AG04449 (cell line): ENCODE data around the gene NEK3.

ENCODE experiments used
- CTCF ChIA-PET: fragments of 350-600 bp; formaldehyde crosslinking; extraction: SDS; loops from one replicate; lab custom pipeline; 2021; ENCODE audit warnings: antibody characterized with exemption; lab: Yijun Ruan, JAX
- POLR2A ChIA-PET: fragments of 400-600, 350-600 bp; formaldehyde crosslinking; extraction: SDS; loops from one replicate; lab custom pipeline; 2020; ENCODE audit warnings: antibody characterized with exemption, inconsistent platforms; lab: Yijun Ruan, JAX
- DNase-seq: peaks from one replicate; pipeline ENCODE4 v3.0.0-alpha.2; 2010; ENCODE audit warnings: low read depth, low spot score
- H3K4me3 ChIP-seq: 2 replicates; pipeline ENCODE4 v1.5.1; 2011; ENCODE audit warnings: low read depth, mild to moderate bottlenecking, control low read depth, low read length
- TF ChIP-seq, protein P1 (sequence below): IDR thresholded peaks from one replicate; pipeline ENCODE4 v1.5.1; 2011; ENCODE audit warnings: mild to moderate bottlenecking, moderate library complexity, low read length, control low read depth, inconsistent platforms; ENCODE audit not compliant: insufficient read depth; ENCODE audit errors: missing control alignments

Gene NEK3

DNA sequence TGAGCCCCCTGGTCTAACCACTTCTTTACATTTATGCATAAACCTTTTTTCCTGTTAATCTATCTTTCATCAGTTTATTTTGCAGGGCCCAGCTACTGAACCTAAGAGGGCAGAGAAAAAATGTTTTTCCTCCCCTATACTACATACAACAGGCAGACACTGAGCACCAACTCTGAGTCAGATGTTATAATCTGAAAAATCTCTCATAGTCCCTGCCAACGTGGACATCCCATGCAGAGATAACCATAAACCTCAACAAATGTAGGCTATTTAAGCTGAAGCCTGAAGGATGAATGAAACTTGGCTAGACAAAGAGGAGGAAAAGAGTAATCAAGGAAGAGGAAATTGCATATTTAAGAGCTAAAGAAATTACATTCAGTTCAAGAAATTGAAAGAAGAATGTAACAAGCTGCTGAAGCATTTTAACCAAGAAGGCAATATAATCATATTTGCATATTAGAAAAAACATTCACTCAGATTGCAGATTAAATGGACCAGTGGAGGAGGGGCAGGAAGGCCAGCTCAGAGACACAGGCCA, 2.6 kb downstream of the NEK3 start:
- H3K4me3 ChIP-seq: no peak overlapping the region
- DNase-seq: no peak
- ChIA-PET POLR2A (no interaction called here), CTCF (interaction anchor here (1.0 to 2.2 kb wide), 6 partner anchors 14 to 294 kb away, joined by 3 to 8 read pairs (median 4); partner anchors contain the start of genes NEK5 and VPS36)
- TF ChIP-seq, protein P1, sequence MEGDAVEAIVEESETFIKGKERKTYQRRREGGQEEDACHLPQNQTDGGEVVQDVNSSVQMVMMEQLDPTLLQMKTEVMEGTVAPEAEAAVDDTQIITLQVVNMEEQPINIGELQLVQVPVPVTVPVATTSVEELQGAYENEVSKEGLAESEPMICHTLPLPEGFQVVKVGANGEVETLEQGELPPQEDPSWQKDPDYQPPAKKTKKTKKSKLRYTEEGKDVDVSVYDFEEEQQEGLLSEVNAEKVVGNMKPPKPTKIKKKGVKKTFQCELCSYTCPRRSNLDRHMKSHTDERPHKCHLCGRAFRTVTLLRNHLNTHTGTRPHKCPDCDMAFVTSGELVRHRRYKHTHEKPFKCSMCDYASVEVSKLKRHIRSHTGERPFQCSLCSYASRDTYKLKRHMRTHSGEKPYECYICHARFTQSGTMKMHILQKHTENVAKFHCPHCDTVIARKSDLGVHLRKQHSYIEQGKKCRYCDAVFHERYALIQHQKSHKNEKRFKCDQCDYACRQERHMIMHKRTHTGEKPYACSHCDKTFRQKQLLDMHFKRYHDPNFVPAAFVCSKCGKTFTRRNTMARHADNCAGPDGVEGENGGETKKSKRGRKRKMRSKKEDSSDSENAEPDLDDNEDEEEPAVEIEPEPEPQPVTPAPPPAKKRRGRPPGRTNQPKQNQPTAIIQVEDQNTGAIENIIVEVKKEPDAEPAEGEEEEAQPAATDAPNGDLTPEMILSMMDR: no peak

DNA sequence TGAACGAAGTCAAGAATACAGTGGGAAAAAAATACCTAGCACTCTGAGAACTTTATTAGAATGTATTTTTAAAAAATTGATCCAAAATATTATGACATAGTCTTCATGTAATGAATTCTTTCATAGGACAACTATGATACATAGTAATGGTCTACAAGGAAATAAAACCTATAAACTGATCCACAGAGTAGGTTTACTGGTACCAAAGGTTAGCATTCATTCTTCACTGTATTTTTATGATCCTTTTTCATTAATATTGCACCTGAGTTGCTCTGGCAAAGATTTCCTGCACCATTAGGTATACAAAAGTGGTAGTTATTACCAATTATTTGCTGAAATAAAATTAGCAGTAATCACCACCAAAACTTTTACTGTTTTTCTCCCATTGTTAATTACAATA, 4.2 kb downstream of the NEK3 start:
- TF ChIP-seq, protein P1: no peak
- ChIA-PET CTCF (interaction anchor here (1.0 to 2.2 kb wide), 2 partner anchors 26 to 296 kb away, joined by 3 to 8 read pairs; partner anchors contain the start of gene VPS36), POLR2A (interaction anchor here (0.7 kb wide), 1 partner anchor 9 kb away, joined by 4 read pairs; no protein-coding TSS in a partner anchor)
- no peak overlapping the region for H3K4me3 ChIP-seq
- DNase-seq: no peak

DNA sequence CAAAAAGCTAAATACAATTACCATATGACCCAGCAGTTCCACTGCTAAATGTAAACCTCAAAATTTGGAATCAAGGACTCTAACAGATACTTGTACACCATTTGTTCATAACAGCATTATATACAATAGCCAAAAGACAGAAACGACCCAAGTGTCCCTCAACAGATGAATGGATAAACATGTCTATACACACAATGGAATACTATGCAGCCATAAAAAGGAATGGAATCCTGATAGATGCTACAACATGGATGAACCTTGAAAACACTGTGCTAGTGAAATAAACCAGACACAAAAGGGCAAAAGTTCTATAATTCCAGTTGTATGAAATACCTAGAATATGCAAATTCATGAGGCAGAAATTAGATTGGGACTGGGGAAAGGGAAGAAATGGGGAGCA, 12.2 kb downstream of the NEK3 start:
- no peak for DNase-seq
- TF ChIP-seq, protein P1: no peak
- no peak overlapping the region for H3K4me3 ChIP-seq
- ChIA-PET POLR2A (no interaction called here), CTCF (interaction anchor here (1.2 kb wide), 1 partner anchor 19 kb away, joined by 4 read pairs; no protein-coding TSS in a partner anchor)

DNA sequence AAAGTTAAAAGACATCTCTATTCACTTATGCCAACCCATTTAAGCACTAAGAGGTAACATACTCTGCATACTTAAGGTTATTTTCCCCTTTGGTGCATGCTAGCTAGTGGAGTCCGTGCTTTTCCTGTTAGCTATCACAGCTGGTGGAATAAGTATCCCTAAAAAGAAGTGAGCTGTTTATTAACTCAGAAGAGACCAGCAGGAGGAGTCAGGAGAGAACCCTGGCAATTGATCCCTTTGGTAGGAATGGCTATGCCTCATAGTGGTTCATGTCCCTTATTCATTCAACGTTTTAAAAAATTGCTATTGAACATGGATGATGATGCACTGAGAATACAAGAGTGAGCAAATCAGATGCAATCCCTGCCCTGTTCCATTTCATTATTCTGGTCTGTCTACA, 18.1 kb downstream of the NEK3 start:
- POLR2A ChIA-PET: no interaction called here
- H3K4me3 ChIP-seq: no peak overlapping the region
- no peak for DNase-seq
- TF ChIP-seq, protein P1: no peak
- CTCF ChIA-PET: interaction anchor here (0.8 to 1.2 kb wide), 6 partner anchors 10 to 310 kb away, joined by 3 to 8 read pairs (median 4); partner anchors contain the start of genes NEK5 and VPS36

DNA sequence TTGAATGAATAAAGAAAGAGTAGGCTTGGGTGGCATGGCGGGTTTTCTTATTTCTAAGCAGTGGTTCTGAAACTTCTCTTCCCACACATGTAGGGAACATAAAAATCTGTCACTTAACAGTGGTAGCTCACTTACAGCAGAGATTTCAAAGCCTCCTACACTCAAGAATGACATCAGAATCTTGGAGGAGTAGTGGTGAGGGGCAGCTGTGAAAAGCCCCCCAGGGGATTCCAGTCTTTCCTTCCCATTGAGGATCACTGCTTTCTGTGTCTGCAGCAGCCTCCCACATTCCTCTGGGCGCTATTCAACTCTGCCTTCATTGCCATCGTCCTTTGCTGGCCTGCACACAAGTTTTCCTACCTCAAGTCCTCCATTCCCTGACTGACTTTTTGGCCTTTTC, 21.9 kb downstream of the NEK3 start:
- TF ChIP-seq, protein P1: no peak
- no peak for DNase-seq
- H3K4me3 ChIP-seq: no peak overlapping the region
- ChIA-PET CTCF (interaction anchor here (1.5 to 2.0 kb wide), 2 partner anchors 64 to 322 kb away, joined by 3 to 4 read pairs; no protein-coding TSS in a partner anchor), POLR2A (no interaction called here)

DNA sequence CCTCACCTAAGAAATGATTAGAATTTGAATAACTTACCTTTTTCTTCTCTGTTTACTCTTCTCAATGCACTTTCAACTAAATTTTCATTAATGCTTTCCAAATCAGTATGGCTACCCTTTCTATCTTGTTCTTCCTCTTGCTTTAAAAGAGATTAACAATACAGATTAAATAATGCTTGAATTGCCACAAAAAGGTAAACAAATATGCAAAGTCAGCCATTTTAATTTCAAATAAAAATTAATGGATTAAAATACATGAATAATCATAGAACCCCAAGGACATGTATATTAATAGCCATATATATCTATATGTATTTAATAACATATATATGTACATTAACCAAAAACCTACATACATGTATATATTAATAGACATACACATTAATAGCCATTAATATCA, 22.6 kb downstream of the NEK3 start:
- ChIA-PET POLR2A (no interaction called here), CTCF (interaction anchor here (1.5 to 2.0 kb wide), 2 partner anchors 65 to 322 kb away, joined by 3 to 4 read pairs; no protein-coding TSS in a partner anchor)
- no peak overlapping the region for H3K4me3 ChIP-seq
- no peak for DNase-seq
- TF ChIP-seq, protein P1: no peak
